ENCODE results near the gene ASCL2. TPM values are rescaled to one million over a fixed set of nuclear protein-coding genes. Genes with fewer than 3 reads are reported as not detected.

Gene ASCL2
- total RNA-seq, 4 donors from 2014 or later, result 2.3 to 14.7 (median 3.0) TPM; not detected in 1

DNA sequence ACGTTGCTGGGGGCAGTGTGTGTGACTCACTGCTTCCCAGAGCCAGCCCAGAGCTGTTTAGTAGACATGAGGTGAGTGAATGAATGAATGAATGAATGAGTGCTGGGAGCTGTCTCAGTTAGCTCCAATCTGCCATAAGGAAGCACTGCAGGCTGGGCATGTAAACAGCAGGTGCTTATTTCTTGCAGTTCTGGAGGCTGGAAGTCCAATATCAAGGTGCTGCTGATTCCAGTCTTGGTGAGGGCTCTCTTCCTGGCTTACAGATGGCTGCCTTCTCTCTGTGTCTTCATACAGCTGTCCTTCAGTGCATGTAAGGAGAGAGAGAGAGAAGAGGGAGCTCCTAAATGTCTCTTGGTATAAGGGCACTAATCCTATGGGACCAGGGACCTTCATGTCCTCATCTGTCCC is 27.2 kb upstream of the ASCL2 start:
- H3K36me3 ChIP-seq, result no peaks in the 10 kb centered on the region
- peaks cover 0 to 5% (median 2%) of the 10 kb centered on the region in 4 donors for H3K4me1 ChIP-seq
- H3K4me3 ChIP-seq, result no peak overlapping the region
- no peak for DNase-seq
- intact Hi-C loops (cut with DNase I; ENCODE audit: low total_unique reads) (loop anchor here (5.0 kb wide), 1 partner anchor 100 kb away; no protein-coding TSS in a partner anchor), in situ Hi-C loops (cut with MboI; ENCODE audit: low pct_ligation_motif_present in 1 of 4, low pct_unique_long_range_greater_than_20kb in 1 of 4, low sequenced_read_pairs in 3 of 4) (loop anchor here in 3 of 4 donors (10.0 to 25.0 kb wide), 4 partner anchors 93 to 127 kb away; no protein-coding TSS in a partner anchor)
- no peaks in the 10 kb centered on the region for H3K9me3 ChIP-seq
- 64% methylated on average over 1 of the region's 1 CpG; no CpG with 5 or more reads in 1 of the 2 donors for WGBS, 2 donors (ENCODE audit: low coverage in 1 of 2)
- H3K27ac ChIP-seq, result no peak overlapping the region
- TF ChIP-seq EP300 (IDR thresholded peaks at IDR 0.05; ENCODE audit: low read depth), result no peak
- TF ChIP-seq POLR2AphosphoS5 (IDR thresholded peaks at IDR 0.05), result no peak
- TF ChIP-seq, protein P1, sequence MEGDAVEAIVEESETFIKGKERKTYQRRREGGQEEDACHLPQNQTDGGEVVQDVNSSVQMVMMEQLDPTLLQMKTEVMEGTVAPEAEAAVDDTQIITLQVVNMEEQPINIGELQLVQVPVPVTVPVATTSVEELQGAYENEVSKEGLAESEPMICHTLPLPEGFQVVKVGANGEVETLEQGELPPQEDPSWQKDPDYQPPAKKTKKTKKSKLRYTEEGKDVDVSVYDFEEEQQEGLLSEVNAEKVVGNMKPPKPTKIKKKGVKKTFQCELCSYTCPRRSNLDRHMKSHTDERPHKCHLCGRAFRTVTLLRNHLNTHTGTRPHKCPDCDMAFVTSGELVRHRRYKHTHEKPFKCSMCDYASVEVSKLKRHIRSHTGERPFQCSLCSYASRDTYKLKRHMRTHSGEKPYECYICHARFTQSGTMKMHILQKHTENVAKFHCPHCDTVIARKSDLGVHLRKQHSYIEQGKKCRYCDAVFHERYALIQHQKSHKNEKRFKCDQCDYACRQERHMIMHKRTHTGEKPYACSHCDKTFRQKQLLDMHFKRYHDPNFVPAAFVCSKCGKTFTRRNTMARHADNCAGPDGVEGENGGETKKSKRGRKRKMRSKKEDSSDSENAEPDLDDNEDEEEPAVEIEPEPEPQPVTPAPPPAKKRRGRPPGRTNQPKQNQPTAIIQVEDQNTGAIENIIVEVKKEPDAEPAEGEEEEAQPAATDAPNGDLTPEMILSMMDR (IDR thresholded peaks at IDR 0.05), result no peak
- no peak for TF ChIP-seq POLR2A (IDR thresholded peaks at IDR 0.05)
- H3K27me3 ChIP-seq, result no peaks in the 10 kb centered on the region

DNA sequence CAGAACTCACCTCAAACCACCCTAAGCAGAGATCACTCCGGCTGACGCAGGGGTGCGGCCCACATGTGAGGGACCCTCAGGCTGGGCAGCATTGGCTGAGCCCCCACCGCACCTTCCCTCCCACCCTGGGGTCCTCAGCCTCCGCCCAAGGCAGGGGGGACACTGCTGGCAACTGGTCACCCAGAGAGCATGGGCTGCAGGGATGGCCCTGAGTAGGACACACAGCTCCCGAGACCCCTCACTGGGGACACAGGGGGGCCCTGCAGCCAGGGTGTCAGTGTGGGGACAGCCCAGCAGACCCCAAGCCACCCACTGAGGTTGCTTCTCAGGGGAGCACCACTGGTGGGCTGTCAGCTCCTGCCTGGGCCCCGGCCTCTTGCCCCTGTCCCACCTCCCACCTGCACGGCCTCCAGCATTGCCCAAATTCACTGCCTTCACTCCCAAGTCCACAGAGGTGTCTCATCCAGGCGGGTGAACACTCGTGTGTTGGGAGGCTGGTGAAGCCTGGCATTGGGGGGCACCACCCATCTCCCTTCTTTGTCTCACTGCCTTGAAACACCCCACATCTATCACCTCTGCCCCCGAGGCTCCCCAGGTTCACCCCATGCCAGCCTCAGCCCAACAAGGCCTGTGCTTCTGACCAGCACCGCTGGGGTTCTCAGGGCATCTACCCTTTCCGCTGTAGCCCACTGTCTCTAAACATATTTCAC is 26.7 kb upstream of the ASCL2 start:
- 93% methylated on average over 12 of the region's 13 CpGs; no CpG with 5 or more reads in 1 of the 2 donors for WGBS, 2 donors (ENCODE audit: low coverage in 1 of 2)
- Histone ChIP-seq H3K4me3 (no peak overlapping the region), H3K27ac (no peak overlapping the region), H3K9me3 (no peaks in the 10 kb centered on the region), H3K36me3 (no peaks in the 10 kb centered on the region), H3K4me1 (no peaks in the 10 kb centered on the region), H3K27me3 (no peaks in the 10 kb centered on the region)
- intact Hi-C loops (cut with DNase I; ENCODE audit: low total_unique reads) (loop anchor here (5.0 kb wide), 1 partner anchor 100 kb away; no protein-coding TSS in a partner anchor), in situ Hi-C loops (cut with MboI; ENCODE audit: low pct_ligation_motif_present in 1 of 4, low pct_unique_long_range_greater_than_20kb in 1 of 4, low sequenced_read_pairs in 3 of 4) (loop anchor here in 3 of 4 donors (10.0 to 25.0 kb wide), 4 partner anchors 92 to 128 kb away; no protein-coding TSS in a partner anchor)
- no peak for DNase-seq
- TF ChIP-seq POLR2A (IDR thresholded peaks at IDR 0.05), result no peak

DNA sequence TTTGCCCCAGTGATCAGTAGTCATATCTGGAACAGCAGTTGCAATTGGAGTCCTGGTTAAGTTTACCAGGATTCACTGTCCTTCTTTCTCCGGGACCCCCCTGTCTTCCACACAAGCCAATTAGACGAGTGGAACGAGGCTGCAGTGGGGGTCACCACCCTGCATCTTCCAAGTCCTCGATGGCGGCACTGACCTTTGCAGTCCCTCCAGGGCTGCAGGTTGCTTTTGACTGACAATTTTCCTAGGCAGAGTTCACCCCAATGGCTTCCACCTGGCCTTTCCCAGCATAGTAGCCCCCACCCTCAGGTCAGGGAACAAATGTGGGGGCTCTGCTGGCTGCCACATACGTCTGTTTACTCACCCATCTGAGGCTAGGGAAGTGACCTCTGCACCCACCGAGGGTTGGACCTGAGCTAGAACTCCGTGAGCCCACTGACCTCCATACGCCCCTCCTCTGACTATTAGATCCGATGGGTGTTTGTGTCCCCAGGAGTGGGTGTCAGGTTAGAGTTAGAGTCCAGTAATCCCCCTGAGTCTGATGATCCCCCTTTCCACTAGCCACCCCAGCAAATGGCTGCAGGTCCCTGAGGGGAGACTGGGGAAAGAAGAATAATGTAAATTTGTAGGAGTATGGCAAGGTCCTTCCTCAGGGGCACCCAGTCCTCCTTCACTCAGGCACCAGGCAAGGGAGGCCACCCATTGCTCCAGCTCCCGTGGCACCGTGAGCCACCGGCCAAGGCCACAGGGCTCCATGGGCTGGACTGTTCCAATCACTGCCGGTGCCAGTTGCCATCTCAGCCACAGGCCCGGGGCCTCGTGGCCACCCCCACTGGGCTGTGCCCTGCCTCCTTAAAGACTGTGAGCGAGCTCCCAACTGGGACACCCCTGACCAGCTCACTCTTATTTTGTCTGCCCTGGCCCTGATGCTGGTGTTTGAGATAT is 25.9 kb upstream of the ASCL2 start:
- Histone ChIP-seq H3K4me1 (no peaks in the 10 kb centered on the region), H3K4me3 (no peak overlapping the region), H3K27me3 (no peaks in the 10 kb centered on the region), H3K27ac (no peak overlapping the region), H3K9me3 (no peaks in the 10 kb centered on the region), H3K36me3 (no peaks in the 10 kb centered on the region)
- no peak for DNase-seq
- no peak for TF ChIP-seq POLR2A (IDR thresholded peaks at IDR 0.05)
- TF ChIP-seq, protein P1 (IDR thresholded peaks at IDR 0.05), result no peak
- no peak for TF ChIP-seq EP300 (IDR thresholded peaks at IDR 0.05; ENCODE audit: low read depth)
- no peak for TF ChIP-seq POLR2AphosphoS5 (IDR thresholded peaks at IDR 0.05)
- 83 to 100% methylated on average over 3 to 17 of the region's 17 CpGs for WGBS, 2 donors (ENCODE audit: low coverage in 1 of 2)
- in situ Hi-C loops (cut with MboI; ENCODE audit: low pct_ligation_motif_present in 1 of 4, low pct_unique_long_range_greater_than_20kb in 1 of 4, low sequenced_read_pairs in 3 of 4) (loop anchor here in 3 of 4 donors (10.0 to 25.0 kb wide), 4 partner anchors 91 to 129 kb away; no protein-coding TSS in a partner anchor), intact Hi-C loops (cut with DNase I; ENCODE audit: low total_unique reads) (loop anchor here (5.0 kb wide), 1 partner anchor 99 kb away; no protein-coding TSS in a partner anchor)

DNA sequence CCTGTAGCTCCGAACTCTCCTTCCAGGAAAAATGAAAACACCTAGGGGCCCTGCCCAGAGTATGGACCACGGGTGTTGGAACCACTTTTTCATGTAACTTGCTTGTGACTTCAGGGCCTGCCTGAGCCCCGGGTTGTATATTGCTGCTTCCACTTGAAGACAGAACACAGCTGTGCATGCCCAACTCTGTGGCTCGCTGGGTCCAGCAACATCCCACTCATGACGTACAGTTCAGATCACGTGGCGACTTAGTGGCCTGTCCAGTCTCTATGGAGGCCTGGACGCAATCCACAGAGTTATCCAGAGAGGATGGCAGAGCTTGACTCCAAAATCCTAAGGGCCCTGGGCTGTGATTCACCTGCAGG is 24.5 kb upstream of the ASCL2 start:
- intact Hi-C loops (cut with DNase I; ENCODE audit: low total_unique reads), result loop anchor here (5.0 kb wide), 1 partner anchor 98 kb away; no protein-coding TSS in a partner anchor
- 72% methylated on average over 8 of the region's 8 CpGs; no CpG with 5 or more reads in 1 of the 2 donors for WGBS, 2 donors (ENCODE audit: low coverage in 1 of 2)
- no peaks in the 10 kb centered on the region for H3K9me3 ChIP-seq
- H3K36me3 ChIP-seq, result no peaks in the 10 kb centered on the region
- no peaks in the 10 kb centered on the region for H3K4me1 ChIP-seq
- in situ Hi-C loops (cut with MboI; ENCODE audit: low pct_ligation_motif_present in 1 of 4, low pct_unique_long_range_greater_than_20kb in 1 of 4, low sequenced_read_pairs in 3 of 4), result loop anchor here in 3 of 4 donors (10.0 to 25.0 kb wide), 4 partner anchors 90 to 130 kb away; no protein-coding TSS in a partner anchor
- H3K4me3 ChIP-seq, result no peak overlapping the region
- no peak for TF ChIP-seq POLR2AphosphoS5 (IDR thresholded peaks at IDR 0.05)
- TF ChIP-seq EP300 (IDR thresholded peaks at IDR 0.05; ENCODE audit: low read depth), result no peak
- TF ChIP-seq POLR2A (IDR thresholded peaks at IDR 0.05), result no peak
- TF ChIP-seq, protein P1 (IDR thresholded peaks at IDR 0.05), result no peak
- no peak for DNase-seq
- no peak overlapping the region for H3K27ac ChIP-seq
- H3K27me3 ChIP-seq, result peaks cover 7% of the 10 kb centered on the region
